Measurements from ENCODE around the gene GNG12.

The GNG12 gene

GRCh38 chr1:67780637-67781036 is 52.6 kb downstream of the GNG12 start:
- no peak for DNase-seq

GRCh38 chr1:67777440-67777839 is 55.8 kb downstream of the GNG12 start:
- DNase-seq: no peak

GRCh38 chr1:67777016-67777415 is 56.3 kb downstream of the GNG12 start:
- DNase-seq: no peak

GRCh38 chr1:67773462-67773861 is 59.8 kb downstream of the GNG12 start:
- no peak for DNase-seq

GRCh38 chr1:67771749-67772148 is 61.5 kb downstream of the GNG12 start:
- no peak for DNase-seq

- no peak for DNase-seq
Measured at GRCh38 chr1:67771152-67771551, 62.1 kb downstream of the GNG12 start.

- no peak for DNase-seq
Measured at GRCh38 chr1:67769633-67770256, 63.5 kb downstream of the GNG12 start.

GRCh38 chr1:67768480-67768879 is 64.8 kb downstream of the GNG12 start:
- DNase-seq: no peak

GRCh38 chr1:67767103-67767782 is 66.0 kb downstream of the GNG12 start:
- DNase-seq: no peak

- DNase-seq: peak; percentile 88
Measured at GRCh38 chr1:67766141-67766978, 66.9 kb downstream of the GNG12 start.

GRCh38 chr1:67764633-67765032 is 68.6 kb downstream of the GNG12 start:
- DNase-seq: no peak

GRCh38 chr1:67761730-67762129 is 71.5 kb downstream of the GNG12 start:
- no peak for DNase-seq

- no peak for DNase-seq
Measured at GRCh38 chr1:67761091-67761490, 72.2 kb downstream of the GNG12 start.

GRCh38 chr1:67760030-67760821 is 73.0 kb downstream of the GNG12 start:
- DNase-seq: peak; percentile 41

- no peak for DNase-seq
Measured at GRCh38 chr1:67759692-67760029, 73.6 kb downstream of the GNG12 start.

GRCh38 chr1:67759066-67759465 is 74.2 kb downstream of the GNG12 start:
- DNase-seq: no peak

- DNase-seq: no peak
Measured at GRCh38 chr1:67755619-67756018, 77.6 kb downstream of the GNG12 start.

- no peak for DNase-seq
Measured at GRCh38 chr1:67755160-67755559, 78.1 kb downstream of the GNG12 start.

- no peak for DNase-seq
Measured at GRCh38 chr1:67754526-67754920, 78.7 kb downstream of the GNG12 start.

- no peak for DNase-seq
Measured at GRCh38 chr1:67753776-67754525, 79.3 kb downstream of the GNG12 start.

GRCh38 chr1:67752306-67752705 is 81.0 kb downstream of the GNG12 start:
- no peak for DNase-seq

- DNase-seq: no peak
Measured at GRCh38 chr1:67750691-67751054, 82.6 kb downstream of the GNG12 start.

All from amniotic stem cell (primary cell).